T-helper 1 cell treated with Interleukin-12 subunit alpha and Interleukin-12 subunit beta and Interleukin-4 antibody, amounts not matched to agents 30 ng/mL and 1 ng/mL, for 36 hours (primary cell): ENCODE data around the gene LACTB. TPM values are rescaled to one million over a fixed set of nuclear protein-coding genes. Genes with fewer than 3 reads are reported as not detected.

ENCODE experiments used
- intact Hi-C: fragments of 100-400 bp; cut with micrococcal nuclease; formaldehyde crosslinking; loops from one replicate; pipeline ENCODE4 v1.15.1; 2024
- total RNA-seq: library from RNA; stranded (reverse); gene quantifications from 2 replicates; pipeline ENCODE4 v1.2.3, GENCODE V29; 2022

Gene LACTB
- total RNA-seq, 1 donor from 2014 or later: 16.8 TPM

DNA sequence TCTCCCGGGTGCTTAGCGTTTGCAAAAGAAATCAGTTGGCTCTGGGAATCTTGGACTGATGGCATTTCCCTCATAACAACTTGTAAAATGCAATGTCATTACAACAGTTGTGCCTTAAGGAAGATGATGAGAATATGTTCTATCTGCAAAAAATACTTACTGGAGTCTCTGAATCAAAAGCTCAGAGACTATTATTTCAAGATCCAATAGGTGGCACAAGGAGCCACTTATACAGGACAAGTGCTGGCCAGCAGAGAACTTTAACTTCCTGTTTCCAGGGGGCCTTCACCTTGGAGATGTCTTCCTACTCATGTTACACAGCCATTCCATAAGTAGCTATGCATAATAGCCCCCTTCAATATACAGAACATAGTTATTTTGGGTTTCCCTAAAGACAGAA, 44.6 kb downstream of the LACTB start:
- intact Hi-C loops: loop anchor here (1.0 kb wide), 1 partner anchor 237 kb away; no protein-coding TSS in a partner anchor

DNA sequence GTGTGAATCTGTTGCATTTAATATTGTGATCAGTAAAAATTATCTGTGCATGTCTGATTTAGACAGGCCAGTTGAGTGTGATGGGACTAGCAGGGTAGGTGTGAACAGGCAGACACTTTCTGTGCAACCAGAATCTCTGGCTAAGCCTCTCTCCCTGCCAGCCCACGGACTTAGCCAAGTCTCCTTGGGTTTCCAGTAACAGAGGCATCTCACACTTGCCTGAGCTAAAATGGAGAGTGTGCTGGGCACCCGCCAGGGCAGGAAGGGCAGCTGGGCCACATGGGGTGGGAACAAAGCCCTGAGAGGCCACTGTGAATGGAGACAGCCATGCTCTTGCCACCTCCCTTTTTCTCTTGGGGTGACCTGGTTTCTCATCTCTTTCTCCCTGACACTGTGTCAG, 48.1 kb downstream of the LACTB start:
- intact Hi-C loops: no loop called here

DNA sequence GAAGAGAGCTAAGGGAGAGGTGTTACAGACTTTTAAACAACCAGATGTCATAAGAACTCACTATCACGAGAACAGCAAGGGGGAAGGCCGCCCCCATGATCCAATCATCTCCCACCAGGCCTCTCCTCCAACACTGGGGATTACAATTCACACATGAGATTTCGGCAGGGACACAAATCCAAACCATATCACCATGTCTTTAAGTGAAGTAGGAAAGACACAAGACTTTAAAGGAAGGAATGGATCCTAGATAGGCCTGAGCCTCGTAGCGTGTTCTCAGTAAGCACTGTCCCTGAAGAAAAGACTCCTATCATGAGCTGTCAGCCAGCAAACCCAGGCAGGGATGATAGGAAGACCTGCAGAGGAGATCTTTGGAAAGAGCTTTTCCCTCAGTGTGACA, 50.7 kb downstream of the LACTB start:
- intact Hi-C loops: no loop called here

DNA sequence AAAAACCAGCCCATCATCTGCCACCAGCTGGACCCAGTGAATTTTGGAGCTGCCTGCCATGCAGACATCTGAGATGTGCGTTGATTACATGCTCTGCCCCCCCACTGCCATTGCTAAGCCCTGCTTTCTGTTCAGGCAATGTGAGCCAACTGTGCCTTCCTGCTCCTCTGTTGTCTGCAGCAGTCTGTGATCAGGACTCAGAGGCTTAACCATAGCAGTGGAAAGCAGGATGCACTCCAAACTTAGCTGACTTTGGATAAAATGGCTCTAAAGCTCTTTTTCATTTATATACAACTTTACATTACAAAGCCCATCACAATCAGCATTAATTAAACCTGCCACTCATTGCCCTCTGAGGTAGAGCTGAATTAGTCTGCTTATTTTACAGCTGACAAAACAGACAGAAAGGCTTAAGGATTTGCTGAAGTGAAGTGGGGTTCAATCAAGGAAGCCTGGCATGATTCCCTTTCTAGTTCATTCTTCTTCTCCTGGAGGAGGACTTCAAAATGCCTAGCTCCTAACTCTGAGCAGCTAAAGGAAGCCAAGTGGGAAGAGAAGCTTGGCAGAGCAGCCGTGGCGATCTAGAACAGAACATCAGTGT, 51.3 kb downstream of the LACTB start:
- intact Hi-C loops: no loop called here

DNA sequence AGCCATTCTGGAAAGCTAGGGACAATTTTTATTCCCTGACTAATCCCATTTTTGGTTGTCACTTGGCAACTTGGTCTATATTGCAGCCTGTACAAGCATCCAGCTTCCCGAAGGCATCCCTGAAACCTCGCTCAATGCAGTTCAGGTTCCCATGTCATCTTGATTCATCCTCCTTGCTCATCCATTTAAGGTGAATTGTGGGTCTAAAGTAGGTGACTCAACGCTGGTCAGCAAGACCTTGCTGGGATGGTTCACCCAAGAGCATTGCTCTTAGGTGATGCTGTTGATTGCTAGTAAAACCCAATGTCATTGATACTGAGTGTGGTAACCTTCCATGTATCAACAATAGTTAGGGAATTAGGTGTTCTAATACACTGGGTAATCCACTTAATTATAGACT, 54.6 kb downstream of the LACTB start:
- intact Hi-C loops: no loop called here

DNA sequence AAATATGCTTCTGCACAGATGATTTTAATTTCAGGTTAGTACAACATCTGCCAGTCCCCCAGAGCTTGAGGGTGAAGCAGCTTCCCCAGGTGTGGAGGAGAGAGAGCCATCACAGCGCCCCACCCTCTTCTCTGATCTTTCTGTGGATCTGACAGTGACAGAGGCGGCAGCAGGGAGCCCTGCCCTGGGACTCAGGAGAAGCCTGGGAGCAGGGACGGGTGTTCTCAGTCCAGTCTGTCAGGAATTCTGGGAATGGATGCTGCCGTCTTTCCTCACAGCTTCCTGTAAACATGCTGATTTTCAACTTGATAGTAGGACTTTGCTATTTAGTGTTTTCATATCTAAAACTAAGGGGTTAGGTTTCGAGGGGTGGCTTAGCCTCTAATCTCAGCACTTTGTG, 56.4 kb downstream of the LACTB start:
- intact Hi-C loops: no loop called here

DNA sequence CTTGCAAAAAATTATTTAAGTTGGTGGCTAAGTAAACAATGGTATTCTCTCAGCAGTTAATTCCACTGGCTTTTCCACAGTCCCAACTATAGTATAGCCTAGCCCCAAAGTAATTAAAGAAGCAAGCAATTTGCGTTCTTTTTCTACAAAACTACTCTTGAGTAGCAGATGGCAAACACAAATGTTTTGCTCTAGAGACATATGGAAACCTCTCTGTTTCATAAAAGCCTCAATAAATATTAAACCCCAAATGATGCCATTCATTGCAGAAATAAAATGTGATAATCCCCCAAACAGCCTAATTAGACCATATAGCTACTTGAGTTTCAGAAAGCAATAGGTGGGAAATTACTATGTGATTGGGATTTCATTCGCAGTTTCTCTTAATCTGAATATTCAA, 59.1 kb downstream of the LACTB start:
- intact Hi-C loops: no loop called here

DNA sequence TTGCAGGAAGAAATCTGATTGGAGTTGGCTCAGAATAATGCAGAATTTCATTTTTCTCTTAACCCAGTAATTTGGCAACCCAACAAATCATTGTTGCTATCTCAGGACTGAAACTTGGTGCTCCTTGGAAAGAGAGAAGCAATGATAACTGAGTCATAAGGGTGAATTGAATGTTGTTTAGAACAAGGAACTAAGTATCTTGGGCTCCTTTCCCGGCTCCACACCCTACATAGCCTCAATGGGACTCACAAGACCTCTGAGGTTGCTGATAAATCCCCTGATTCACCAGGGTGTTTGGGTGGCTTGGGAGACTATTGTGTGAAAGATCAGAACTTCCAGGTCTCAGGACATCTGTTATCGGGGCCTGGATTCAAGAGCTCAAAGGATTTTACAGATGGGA, 60.0 kb downstream of the LACTB start:
- intact Hi-C loops: no loop called here

DNA sequence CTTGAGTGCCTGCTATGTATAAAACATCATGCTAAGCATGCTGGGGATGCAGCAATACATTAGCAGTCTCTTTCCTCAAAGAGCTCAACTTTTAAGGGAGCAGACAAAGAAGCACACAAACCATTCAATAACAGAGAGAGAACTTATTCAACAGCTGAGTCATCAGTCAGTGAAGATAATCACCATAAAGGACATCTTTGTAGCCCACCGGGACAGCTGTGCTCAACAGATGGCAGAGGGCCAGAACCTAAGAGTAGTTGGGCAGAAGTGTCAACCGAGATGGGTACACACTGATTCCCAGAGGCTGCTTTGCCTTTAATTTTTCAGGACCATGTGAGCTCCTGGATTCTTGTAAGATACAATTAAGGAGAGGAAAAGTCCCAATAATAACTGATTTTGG, 63.5 kb downstream of the LACTB start:
- intact Hi-C loops: no loop called here

DNA sequence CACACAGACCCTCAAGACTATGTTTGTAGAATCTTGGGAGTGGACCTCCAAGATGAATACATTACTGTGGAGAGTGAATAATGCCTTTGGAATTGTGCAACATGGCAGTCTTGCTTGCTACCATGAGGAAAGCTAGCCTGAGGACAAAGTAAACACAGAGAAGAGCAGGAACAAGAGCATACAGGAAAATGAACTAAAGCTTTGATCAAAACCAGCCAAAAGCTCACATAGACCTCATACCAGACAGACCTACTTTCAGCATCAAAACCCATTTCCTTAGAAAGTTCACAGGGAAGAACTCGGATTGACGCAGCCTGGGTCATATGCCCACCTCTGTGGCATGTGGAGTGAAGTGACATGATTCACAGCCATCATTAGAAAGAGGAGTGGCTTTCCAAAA, 64.4 kb downstream of the LACTB start:
- intact Hi-C loops: no loop called here

DNA sequence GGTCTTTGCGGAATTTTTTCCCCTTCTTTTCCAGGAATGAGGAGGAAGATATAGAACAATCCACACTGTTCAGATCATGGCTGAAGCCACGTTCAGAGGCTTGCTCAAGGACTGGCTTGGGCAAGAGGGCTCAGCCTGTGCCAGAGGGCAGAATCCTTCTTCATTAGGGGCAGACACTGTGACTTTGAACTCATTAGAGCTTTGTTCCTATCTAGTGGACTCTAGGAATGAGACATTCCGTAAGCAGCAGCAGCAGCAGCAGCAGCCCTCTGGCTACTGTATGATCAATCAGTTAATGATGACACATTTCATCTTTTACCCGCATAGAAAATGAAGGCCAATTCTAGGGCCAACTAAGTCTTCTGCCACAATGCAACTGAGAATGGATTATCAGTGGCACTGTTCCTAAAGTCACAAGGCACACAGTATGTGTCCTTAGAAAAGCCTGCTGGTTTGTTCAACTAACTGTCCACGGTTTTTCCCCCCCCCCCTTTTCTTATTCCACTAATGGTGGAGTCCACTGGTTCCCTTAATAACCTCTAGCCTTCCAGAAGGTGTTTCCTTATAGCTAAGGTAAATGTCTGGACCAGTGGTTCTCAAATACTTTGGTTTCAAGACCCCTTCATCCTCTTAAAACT, 66.0 kb downstream of the LACTB start:
- intact Hi-C loops: loop anchor here (2.0 kb wide), 1 partner anchor 413 kb away; no protein-coding TSS in a partner anchor

DNA sequence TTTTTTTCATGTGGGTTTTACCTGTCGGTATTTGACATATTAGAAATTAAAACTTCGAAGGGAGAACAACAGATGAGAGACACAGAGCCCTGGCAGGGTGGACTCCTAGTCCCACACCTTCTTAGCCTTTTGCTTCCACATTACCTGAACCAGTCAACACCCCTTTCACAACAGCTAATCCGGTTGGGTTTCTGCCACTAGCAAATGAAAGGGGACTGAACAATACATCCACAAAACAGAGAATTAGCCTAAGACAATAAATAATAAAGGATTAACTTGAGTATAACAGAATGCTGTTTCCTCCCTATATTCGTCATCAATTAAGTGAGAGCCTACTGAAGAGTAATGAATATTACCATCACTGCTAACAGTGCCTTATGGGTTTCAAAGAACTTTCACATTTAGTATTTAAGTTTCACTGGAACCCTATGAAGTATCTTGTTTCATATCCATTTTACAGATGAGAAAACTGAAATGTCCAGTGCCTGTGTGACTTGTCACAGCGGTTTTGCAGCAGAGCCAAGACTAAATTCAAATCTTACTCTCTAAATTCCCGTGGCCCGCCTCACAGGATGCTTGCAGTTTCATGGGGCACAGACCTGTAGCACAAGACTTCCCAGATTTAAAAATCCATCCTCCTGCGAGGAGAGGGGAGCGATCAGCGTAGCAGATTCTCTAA, 66.7 kb downstream of the LACTB start:
- intact Hi-C loops: loop anchor here (2.0 kb wide), 1 partner anchor 412 kb away; no protein-coding TSS in a partner anchor

DNA sequence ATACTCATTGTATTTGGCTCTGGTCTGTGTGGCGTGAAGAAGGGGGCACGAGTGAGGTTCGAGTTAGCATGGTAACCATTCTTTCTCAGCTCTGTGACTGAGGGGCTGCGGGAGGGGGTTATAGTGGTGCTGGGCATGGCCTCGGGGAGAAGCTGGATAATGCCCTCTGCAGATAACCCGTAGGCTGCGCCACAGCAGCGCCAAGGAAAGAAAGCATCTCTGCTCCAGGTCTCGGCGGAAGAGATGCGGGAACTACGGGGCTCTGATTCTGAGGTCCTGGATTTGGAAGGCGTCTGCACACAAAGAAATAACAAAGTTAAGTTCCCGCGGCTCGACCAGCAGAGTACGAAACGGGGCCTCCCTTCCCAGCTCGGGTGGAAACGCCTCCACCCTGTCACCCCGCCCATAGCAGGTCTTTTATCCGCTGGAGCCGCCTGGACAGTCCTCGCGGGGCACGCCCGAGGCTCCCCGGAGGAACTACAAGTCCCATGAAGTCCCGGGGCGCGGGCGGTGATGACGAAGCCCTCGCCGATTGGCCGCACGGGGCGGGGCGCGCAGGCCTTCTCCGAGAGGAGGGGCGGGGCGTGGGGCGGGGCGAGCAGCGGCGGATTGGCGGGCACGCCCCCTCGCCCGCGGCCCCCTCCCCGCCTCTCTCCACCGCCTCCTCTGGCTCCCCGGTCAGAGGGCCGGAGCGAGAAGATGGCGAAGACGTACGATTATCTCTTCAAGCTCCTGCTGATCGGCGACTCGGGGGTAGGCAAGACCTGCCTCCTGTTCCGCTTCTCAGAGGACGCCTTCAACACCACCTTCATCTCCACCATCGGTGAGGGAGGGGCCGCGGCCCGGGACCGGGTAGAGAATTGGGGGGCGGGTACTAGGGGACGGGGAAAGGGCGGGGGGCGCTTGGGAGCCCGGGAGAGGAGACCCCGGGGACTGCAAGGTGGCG, 67.5 kb downstream of the LACTB start, which contains the start of gene RAB8B:
Gene RAB8B (plus strand): TSS at position 681 of the 946 bp plus-strand sequence. CDS start 19 bp downstream, at position 700.
- intact Hi-C loops: loop anchor here (1.0 to 2.0 kb wide), 6 partner anchors 32 to 412 kb away; partner anchors contain the start of genes APH1B, RPS27L and USP3

DNA sequence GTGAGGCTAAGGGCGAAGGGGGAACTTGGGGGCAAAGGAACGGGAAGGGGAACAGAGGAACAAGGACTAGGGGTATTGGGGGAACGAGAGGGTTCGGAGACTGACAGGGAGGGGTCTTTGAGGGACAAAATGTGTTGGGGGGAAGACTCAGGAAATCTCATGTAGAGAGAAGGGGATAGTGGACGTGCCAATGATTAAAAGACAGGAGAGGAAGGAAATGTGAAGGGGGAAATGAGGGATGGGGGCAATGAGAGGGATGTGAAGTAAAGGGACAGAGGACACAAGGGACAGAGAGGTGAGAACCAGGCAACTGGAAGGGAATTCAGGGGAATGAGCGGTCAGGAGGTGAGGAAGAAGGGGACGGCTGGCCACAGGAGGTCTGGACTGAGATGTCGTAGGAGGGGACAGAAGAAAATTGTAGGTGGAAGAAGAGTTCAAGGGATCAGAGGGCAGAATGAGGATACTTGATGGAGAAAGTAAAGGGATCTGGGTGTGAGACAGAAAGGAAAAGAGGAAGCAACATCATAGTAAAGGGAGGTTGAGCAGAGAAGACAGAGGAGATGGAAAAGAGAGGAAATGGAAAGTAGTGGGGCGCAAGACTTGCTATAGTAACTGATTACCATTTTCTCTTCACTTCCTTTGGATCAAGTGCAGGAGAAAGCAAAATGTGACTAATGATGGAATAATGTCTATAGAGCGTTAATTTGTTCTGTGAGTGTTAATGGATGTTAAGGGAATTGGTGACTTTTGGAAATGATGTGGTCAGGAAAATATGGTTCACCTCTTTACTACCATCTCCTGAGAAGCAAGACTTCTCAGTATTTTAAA, 68.5 kb downstream of the LACTB start:
- intact Hi-C loops: loop anchor here (1.0 to 5.0 kb wide), 8 partner anchors 33 to 972 kb away; partner anchors contain the start of genes APH1B, PPIB, RPS27L and USP3

DNA sequence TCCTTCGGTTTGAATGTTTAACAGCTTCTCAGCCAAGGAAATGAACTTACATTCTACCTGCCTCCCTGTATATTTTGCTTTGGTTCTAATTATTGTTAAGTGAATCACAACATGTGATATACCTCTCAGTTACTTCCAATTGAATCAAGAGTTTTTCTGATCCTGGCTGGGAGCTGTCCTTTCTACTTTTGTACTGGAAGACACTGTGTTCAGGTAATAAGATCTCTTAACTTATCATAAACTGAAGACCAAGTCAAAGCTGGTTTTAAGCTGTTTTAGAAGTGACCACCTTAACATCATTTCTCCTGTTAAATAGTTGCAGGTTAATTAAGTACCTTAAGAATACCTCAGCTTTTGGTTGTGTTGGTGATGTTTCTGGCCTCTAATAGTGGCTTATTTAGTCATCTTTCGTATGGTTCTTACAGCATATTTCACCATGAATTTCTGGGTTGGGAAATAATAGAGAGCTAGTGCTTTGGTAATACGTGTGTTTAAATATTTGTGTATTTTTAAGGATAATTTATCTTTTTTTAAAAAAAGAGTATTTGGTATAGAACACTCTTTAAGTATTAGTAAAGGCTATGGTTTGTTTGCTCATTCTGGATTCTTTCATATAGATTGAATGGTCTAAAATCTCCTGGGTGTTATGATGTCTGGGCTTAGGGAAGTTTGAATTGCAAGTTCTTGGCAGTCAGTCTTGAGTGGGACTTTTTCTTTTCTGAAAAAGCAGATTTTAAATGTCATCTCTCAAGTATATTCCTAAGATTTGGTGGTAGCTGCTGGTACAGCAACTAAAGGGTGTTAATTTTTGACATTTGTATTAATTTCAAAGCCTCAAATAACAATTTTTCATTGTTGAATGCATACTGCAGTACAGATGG, 69.3 kb downstream of the LACTB start:
- intact Hi-C loops: loop anchor here (5.0 kb wide), 2 partner anchors 821 to 971 kb away; partner anchors contain the start of gene PPIB
